HG03442 (cell line): Measurements from ENCODE around the gene STK39.

Experiments
- ATAC-seq: cut with Tn5 transposase; IDR thresholded peaks from one replicate; pipeline ENCODE4 v1.9.1; 2021; ENCODE audit warnings: mild to moderate bottlenecking, moderate library complexity; ENCODE audit not compliant: unreplicated experiment

STK39 gene

GRCh38 chr2:167941604-167942003 lies 305.8 kb downstream of the STK39 start:
- ATAC-seq, result no peak

- ATAC-seq, result no peak
Measured at GRCh38 chr2:167940734-167941507, 306.5 kb downstream of the STK39 start.

- no peak for ATAC-seq
Measured at GRCh38 chr2:167940346-167940725, 307.1 kb downstream of the STK39 start.

GRCh38 chr2:167939514-167940345 lies 307.7 kb downstream of the STK39 start:
- ATAC-seq, result no peak

- no peak for ATAC-seq
Measured at GRCh38 chr2:167937403-167937802, 310.0 kb downstream of the STK39 start.

- no peak for ATAC-seq
Measured at GRCh38 chr2:167935803-167936110, 311.6 kb downstream of the STK39 start.

GRCh38 chr2:167933097-167933814 lies 314.1 kb downstream of the STK39 start:
- no peak for ATAC-seq

- no peak for ATAC-seq
Measured at GRCh38 chr2:167932123-167932693, 315.2 kb downstream of the STK39 start.

- no peak for ATAC-seq
Measured at GRCh38 chr2:167929484-167929883, 317.9 kb downstream of the STK39 start.

GRCh38 chr2:167928434-167928833 lies 319.0 kb downstream of the STK39 start:
- ATAC-seq, result no peak

GRCh38 chr2:167925758-167926157 lies 321.6 kb downstream of the STK39 start:
- no peak for ATAC-seq

GRCh38 chr2:167924556-167924955 lies 322.8 kb downstream of the STK39 start:
- no peak for ATAC-seq

GRCh38 chr2:167916756-167917155 lies 330.6 kb downstream of the STK39 start:
- no peak for ATAC-seq

GRCh38 chr2:167914969-167915368 lies 332.4 kb downstream of the STK39 start:
- ATAC-seq, result no peak

GRCh38 chr2:167908786-167909185 lies 338.6 kb downstream of the STK39 start:
- no peak for ATAC-seq

- no peak for ATAC-seq
Measured at GRCh38 chr2:167905668-167906067, 341.7 kb downstream of the STK39 start.
